Left colon (tissue), 2 donors: ENCODE results near the gene PDE2A. TPM values are rescaled to one million over a fixed set of nuclear protein-coding genes. Genes with fewer than 3 reads are reported as not detected.

Experiments
- ATAC-seq: fragments of 200-7000 bp; cut with Tn5 transposase; one replicate; pipeline ENCODE4 v1.9.1; 2020; ENCODE audit warnings: mild to moderate bottlenecking, moderate library complexity
- DNase-seq, 2 donors: peaks; one replicate each; pipeline ENCODE4 v3.0.0-alpha.2; 2020
- intact Hi-C, 2 donors: fragments of 100-400 bp; cut with DNase I in 1 of 2; cut with micrococcal nuclease in 1 of 2; formaldehyde crosslinking; loops; one replicate each; pipeline versions ENCODE4 v1.11.2 to v1.14.0; 2022; cut with DNase I, micrococcal nuclease
- total RNA-seq, 2 donors: library from RNA; stranded (reverse); fragmentation: NEBNext Ultra II Directional; extraction: Animal tissue kit (Norgen Biotek cat#: 25700); gene quantifications; one replicate each; pipeline ENCODE4 v1.2.1, GENCODE V29; 2021
- donor health status: DM: no; HTN: no; CAD: no.
- donor health status: DM: yes; HTN: yes; CAD: no.

Gene PDE2A
- total RNA-seq, 2 donors from 2014 or later, result 6.6 to 10.4 TPM

GRCh38 chr11:72630104-72630852, 43.9 kb downstream of the PDE2A start:
- no peak for DNase-seq
- intact Hi-C loops, result no loop called here
- ATAC-seq, result no peak

GRCh38 chr11:72629266-72629665, 45.0 kb downstream of the PDE2A start:
- peak; percentile 54 to 76 for DNase-seq
- intact Hi-C loops, result no loop called here
- no peak for ATAC-seq

- ATAC-seq (peak; percentile 37), DNase-seq (peak in 1 of 2 donors; percentile 54)
- intact Hi-C loops, result no loop called here
Observed at GRCh38 chr11:72627594-72628281, 46.5 kb downstream of the PDE2A start.

- no peak for ATAC-seq
- no peak for DNase-seq
- intact Hi-C loops, result no loop called here
Observed at GRCh38 chr11:72626414-72626936, 47.7 kb downstream of the PDE2A start.

- ATAC-seq, result peak; percentile 92
- intact Hi-C loops, result no loop called here
- peak; percentile 62 to 69 for DNase-seq
Observed at GRCh38 chr11:72625691-72626413, 48.4 kb downstream of the PDE2A start.

GRCh38 chr11:72624496-72625201, 49.6 kb downstream of the PDE2A start:
- intact Hi-C loops, result no loop called here
- ATAC-seq, result no peak
- DNase-seq, result no peak

- no peak for ATAC-seq
- intact Hi-C loops, result no loop called here
- DNase-seq, result no peak
Observed at GRCh38 chr11:72623052-72623451, 51.2 kb downstream of the PDE2A start.

- DNase-seq, result no peak
Observed at GRCh38 chr11:72621008-72621610, 53.1 kb downstream of the PDE2A start.

GRCh38 chr11:72618803-72619202, 55.4 kb downstream of the PDE2A start:
- no peak for ATAC-seq
- intact Hi-C loops, result no loop called here
- peak in 1 of 2 donors; percentile 30 for DNase-seq

More at GRCh38 chr11:72621008-72621610, 53.1 kb downstream of the PDE2A start:
- no peak for ATAC-seq
- intact Hi-C loops, result no loop called here

GRCh38 chr11:72617080-72617762, 57.0 kb downstream of the PDE2A start:
- ATAC-seq, result peak; percentile 27
- DNase-seq, result peak in 1 of 2 donors; percentile 60
- intact Hi-C loops, result no loop called here

GRCh38 chr11:72616655-72617054, 57.6 kb downstream of the PDE2A start:
- DNase-seq (no peak), ATAC-seq (no peak)
- intact Hi-C loops, result no loop called here

GRCh38 chr11:72615329-72615728, 58.9 kb downstream of the PDE2A start:
- intact Hi-C loops, result no loop called here
- no peak for ATAC-seq
- DNase-seq, result no peak

- intact Hi-C loops, result no loop called here
- no peak for DNase-seq
- no peak for ATAC-seq
Observed at GRCh38 chr11:72614381-72614780, 59.8 kb downstream of the PDE2A start.

GRCh38 chr11:72613977-72614376, 60.2 kb downstream of the PDE2A start:
- DNase-seq (peak; percentile 44 to 49), ATAC-seq (peak; percentile 70)
- intact Hi-C loops, result no loop called here

GRCh38 chr11:72613450-72613849, 60.8 kb downstream of the PDE2A start:
- intact Hi-C loops, result no loop called here
- DNase-seq, result no peak
- no peak for ATAC-seq

- DNase-seq, result no peak
- no peak for ATAC-seq
- intact Hi-C loops, result no loop called here
Observed at GRCh38 chr11:72609476-72609875, 64.7 kb downstream of the PDE2A start.

- no peak for DNase-seq
- intact Hi-C loops, result no loop called here
- peak; percentile 42 for ATAC-seq
Observed at GRCh38 chr11:72609045-72609444, 65.2 kb downstream of the PDE2A start.

GRCh38 chr11:72607496-72607895, 66.7 kb downstream of the PDE2A start:
- ATAC-seq (no peak), DNase-seq (no peak)
- intact Hi-C loops, result no loop called here
